Mesothelial cell of epicardium (in vitro differentiated cells): ENCODE data around the gene AP4M1. TPM values are rescaled to one million over a fixed set of nuclear protein-coding genes. Genes with fewer than 3 reads are reported as not detected.

Experiments used
- DNase-seq, 2 experiments: peaks; one replicate each; pipeline ENCODE4 v3.0.0; 2021; ENCODE audit warnings: low spot score in 2 of 2; ENCODE audit not compliant: unreplicated experiment in 2 of 2
- H3K27ac Mint-ChIP-seq: 2 replicates; pipeline ENCODE4 v1.8.0; 2021; ENCODE audit warnings: mixed read lengths
- H3K27me3 Mint-ChIP-seq: 2 replicates; pipeline ENCODE4 v1.8.0; 2021; ENCODE audit warnings: low read depth, mixed read lengths
- H3K36me3 Mint-ChIP-seq: 2 replicates; pipeline ENCODE4 v1.8.0; 2021; ENCODE audit warnings: mixed read lengths
- H3K4me1 Mint-ChIP-seq: 2 replicates; pipeline ENCODE4 v1.8.0; 2021; ENCODE audit warnings: mixed read lengths
- H3K4me3 Mint-ChIP-seq: 2 replicates; pipeline ENCODE4 v1.8.0; 2021; ENCODE audit warnings: mild to moderate bottlenecking, moderate library complexity, mixed read lengths
- H3K9me3 Mint-ChIP-seq: 2 replicates; pipeline ENCODE4 v1.8.0; 2021; ENCODE audit warnings: mixed read lengths
- total RNA-seq: library from RNA; stranded (reverse); gene quantifications from 3 replicates; pipeline ENCODE4 v1.2.1, GENCODE V29; 2021
- TF ChIP-seq, protein P1 (sequence below): fragments of 200-600 bp; sonication (generic); IDR thresholded peaks from one replicate; pipeline ENCODE4 v1.5.0; 2021; ENCODE audit warnings: antibody characterized with exemption; ENCODE audit not compliant: unreplicated experiment

The AP4M1 gene
- total RNA-seq, 1 donor from 2014 or later: 25.6 TPM

GRCh38 chr7:100152404-100152803 lies 51.0 kb downstream of the AP4M1 start:
- no peak for DNase-seq
- Mint-ChIP-seq H3K27ac (no peak overlapping the region), H3K4me1 (peaks cover 21% of the 10 kb centered on the region), H3K27me3 (no peaks in the 10 kb centered on the region), H3K4me3 (no peak overlapping the region), H3K9me3 (no peaks in the 10 kb centered on the region), H3K36me3 (peaks cover 10% of the 10 kb centered on the region)
- TF ChIP-seq, protein P1, sequence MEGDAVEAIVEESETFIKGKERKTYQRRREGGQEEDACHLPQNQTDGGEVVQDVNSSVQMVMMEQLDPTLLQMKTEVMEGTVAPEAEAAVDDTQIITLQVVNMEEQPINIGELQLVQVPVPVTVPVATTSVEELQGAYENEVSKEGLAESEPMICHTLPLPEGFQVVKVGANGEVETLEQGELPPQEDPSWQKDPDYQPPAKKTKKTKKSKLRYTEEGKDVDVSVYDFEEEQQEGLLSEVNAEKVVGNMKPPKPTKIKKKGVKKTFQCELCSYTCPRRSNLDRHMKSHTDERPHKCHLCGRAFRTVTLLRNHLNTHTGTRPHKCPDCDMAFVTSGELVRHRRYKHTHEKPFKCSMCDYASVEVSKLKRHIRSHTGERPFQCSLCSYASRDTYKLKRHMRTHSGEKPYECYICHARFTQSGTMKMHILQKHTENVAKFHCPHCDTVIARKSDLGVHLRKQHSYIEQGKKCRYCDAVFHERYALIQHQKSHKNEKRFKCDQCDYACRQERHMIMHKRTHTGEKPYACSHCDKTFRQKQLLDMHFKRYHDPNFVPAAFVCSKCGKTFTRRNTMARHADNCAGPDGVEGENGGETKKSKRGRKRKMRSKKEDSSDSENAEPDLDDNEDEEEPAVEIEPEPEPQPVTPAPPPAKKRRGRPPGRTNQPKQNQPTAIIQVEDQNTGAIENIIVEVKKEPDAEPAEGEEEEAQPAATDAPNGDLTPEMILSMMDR: no peak

DNA sequence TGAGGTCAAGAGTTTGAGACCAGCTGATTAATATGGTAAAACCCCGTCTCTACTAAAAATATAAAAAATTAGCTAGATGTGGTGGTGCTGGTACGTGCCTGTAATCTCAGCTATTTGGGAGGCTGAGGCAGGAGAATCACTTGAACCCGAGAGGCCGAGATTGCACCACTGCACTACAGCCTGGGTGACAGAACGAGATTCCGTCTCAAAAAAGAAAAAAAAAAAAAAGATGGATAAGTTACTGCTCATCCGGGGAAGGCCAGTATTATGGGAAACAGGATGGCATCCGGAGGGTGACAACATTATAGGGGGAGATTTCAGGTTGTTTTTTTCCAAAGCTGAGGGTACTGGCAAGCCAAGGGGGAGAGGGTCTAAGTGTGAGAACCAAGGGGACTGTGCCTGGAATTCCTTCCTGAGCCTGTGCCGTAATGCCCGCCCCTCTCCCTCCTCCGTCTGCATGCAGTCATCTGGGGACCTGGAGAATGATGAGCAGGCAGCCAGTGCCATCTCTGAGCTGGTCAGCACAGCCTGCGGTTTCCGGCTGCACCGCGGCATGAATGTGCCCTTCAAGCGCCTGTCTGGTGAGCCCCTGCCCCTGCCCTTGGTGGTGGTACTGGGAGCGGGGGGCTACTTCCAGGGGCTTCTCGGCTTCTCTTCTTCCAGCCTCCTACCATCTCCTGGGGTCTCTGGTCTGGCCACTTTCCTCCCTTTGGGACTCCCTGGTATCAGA lies 51.7 kb downstream of the AP4M1 start:
- H3K4me3 Mint-ChIP-seq: no peak overlapping the region
- TF ChIP-seq, protein P1: no peak
- no peaks in the 10 kb centered on the region for H3K27me3 Mint-ChIP-seq
- H3K27ac Mint-ChIP-seq: no peak overlapping the region
- no peaks in the 10 kb centered on the region for H3K9me3 Mint-ChIP-seq
- H3K4me1 Mint-ChIP-seq: peaks cover 24% of the 10 kb centered on the region
- peaks cover 10% of the 10 kb centered on the region for H3K36me3 Mint-ChIP-seq
- no peak for DNase-seq

DNA sequence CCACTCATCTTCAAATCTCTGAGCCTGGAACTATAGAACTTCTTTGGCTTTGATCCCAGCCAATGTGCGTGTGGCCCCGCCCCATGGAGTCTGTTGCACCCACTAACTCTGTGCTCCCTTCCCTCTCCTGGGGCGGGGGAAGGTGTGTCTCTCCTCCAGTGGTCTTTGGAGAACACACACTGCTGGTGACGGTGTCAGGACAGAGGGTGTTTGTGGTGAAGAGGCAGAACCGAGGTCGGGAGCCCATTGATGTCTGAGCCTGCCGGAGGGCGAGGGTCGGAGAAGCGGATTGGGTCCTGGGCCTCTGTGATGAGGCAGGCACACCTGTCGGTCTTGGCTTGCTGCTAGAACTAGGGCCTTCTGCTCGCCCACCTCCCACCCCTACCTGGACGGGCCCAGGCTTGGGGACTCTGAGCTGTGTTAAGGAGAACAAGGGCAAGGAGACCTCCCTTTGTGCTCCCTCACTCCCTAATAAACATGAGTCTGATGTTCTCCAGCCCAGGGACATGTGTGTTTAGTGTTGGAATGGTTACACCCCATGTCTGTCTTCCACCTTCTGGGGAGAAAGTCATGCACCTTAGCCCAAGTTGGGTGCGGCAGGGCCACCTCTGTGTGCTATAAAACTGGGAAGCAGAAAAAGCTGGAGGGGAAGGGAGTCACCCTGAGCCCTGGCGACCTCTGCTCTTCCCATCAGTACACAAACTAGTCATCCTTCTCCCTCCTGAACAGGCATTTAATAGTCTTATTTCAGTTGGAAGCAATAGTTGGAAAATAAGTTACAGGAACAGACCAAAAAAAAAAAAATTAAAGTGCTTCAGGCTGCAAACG lies 52.5 kb downstream of the AP4M1 start:
- peaks cover 10% of the 10 kb centered on the region for H3K36me3 Mint-ChIP-seq
- H3K4me1 Mint-ChIP-seq: peaks cover 19% of the 10 kb centered on the region
- H3K4me3 Mint-ChIP-seq: no peak overlapping the region
- TF ChIP-seq, protein P1: no peak
- no peaks in the 10 kb centered on the region for H3K27me3 Mint-ChIP-seq
- no peak for DNase-seq
- H3K9me3 Mint-ChIP-seq: no peaks in the 10 kb centered on the region
- peak overlapping the region; percentile 22 for H3K27ac Mint-ChIP-seq

DNA sequence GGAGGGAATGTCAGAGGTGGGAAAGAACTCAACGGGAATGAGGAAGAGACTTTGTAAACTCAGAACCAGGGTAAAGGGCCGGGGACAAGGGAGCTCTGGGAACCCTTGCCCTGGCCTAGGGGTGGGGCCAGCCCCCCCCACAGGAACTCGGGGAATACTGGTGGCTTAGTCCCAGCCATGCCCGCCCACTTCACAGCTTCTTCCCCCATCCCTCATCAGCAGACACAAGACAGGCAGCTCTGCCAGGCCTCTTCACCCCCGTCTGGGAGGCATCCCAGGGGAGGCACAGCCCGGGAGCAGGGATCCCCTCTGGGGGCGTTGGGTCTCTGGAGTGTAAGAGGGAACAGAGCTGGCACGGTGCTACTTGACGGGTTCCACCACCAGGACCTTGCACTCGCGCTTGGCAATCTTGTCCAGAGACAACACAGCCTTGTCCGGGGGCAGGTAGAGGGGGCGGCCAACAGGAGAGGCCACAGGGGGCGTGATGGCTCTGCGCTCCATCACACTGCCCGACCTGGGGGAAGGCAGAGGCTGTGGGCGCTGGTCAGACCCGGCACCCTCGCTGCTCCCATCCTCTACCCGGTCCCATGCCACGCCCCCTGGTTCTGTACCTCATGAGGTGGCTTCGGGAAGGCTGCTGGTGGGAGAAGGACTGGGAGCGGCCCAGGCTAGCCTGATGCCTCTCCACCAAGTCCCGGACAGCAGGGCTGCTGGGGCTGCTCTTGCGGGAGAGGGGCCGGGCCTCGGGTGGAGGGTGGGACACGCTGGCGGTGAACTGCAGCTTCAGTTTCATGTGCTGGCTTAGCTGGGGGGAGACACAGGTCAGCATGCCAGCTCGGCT lies 53.4 kb downstream of the AP4M1 start:
- no peak overlapping the region for H3K27ac Mint-ChIP-seq
- H3K4me3 Mint-ChIP-seq: no peak overlapping the region

More for the DNA sequence above, 53.4 kb downstream of the AP4M1 start:
- H3K36me3 Mint-ChIP-seq: peaks cover 10% of the 10 kb centered on the region
- H3K4me1 Mint-ChIP-seq: peaks cover 16% of the 10 kb centered on the region
- no peaks in the 10 kb centered on the region for H3K27me3 Mint-ChIP-seq
- DNase-seq: no peak
- H3K9me3 Mint-ChIP-seq: no peaks in the 10 kb centered on the region
- TF ChIP-seq, protein P1: no peak
